Stimulated activated effector memory CD8-positive, alpha-beta T cell treated with anti-CD3 and anti-CD28 coated beads, Interleukin-12 subunit alpha, Interleukin-12 subunit beta, amount 100 ng/mL, for 72 hours (primary cell): ENCODE measurements around the gene HSF5.
A peak's percentile ranks its signal among the peaks of the same experiment; 100 is the strongest.
"Not testable (repeated sequence)": the region's sequence is repeated elsewhere in the genome, so short reads cannot be mapped to it uniquely, and the experiment has no call there.

Source experiments
- ATAC-seq: fragments of 150-1000 bp; cut with Tn5 transposase; 2 replicates; pipeline ENCODE4 v1.10.0; 2021
- DNase-seq, 2 donors: peaks; one replicate each; pipeline ENCODE4 v3.0.0; 2021 to 2022; ENCODE audit warnings: low spot score in 2 of 2
- H3K27ac Mint-ChIP-seq: one replicate; pipeline ENCODE4 v1.8.0; 2022; ENCODE audit warnings: mild to moderate bottlenecking, mixed read lengths
- H3K36me3 Mint-ChIP-seq: one replicate; pipeline ENCODE4 v1.8.0; 2022; ENCODE audit warnings: mild to moderate bottlenecking, mixed read lengths
- H3K4me1 Mint-ChIP-seq: one replicate; pipeline ENCODE4 v1.8.0; 2022; ENCODE audit warnings: mixed read lengths
- H3K4me3 Mint-ChIP-seq: one replicate; pipeline ENCODE4 v1.8.0; 2022; ENCODE audit warnings: mild to moderate bottlenecking, mixed read lengths
- H3K9me3 Mint-ChIP-seq: one replicate; pipeline ENCODE4 v1.8.0; 2022; ENCODE audit warnings: mixed read lengths

The HSF5 gene

DNA sequence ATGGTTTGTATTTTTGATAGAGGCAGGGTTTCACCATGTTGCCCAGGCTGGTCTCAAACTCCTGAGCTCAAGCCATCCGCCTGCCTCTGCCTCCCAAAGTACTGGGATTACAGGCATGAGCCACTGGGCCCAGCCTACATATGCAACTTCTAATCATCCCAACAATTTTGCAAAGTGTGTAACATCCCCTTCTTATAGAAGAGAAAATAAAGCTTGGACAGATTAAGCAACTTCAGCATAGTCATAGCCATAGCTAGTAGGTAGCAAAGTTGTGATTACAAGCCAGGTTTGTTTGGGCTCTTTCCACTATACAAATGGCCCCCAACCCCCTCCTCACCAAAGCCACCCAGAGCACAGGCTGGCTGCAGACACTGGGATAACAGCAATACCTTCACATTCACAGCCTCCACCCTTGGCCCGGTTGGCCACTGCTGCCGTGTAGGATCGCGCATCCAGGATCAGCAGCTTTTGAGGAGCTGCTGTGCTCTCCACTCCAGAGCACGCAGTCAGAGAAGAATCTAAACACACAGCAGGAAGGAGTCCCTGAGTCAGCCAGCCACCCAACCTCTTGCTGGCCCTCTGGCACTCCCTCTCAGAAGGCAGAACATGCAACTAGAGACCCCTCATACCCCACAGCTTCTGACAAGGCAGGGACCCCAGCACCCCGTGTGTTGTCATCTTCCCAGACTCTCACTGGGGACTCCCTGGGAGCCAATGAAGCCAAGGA, 18.3 kb upstream of the HSF5 start:
- H3K36me3 Mint-ChIP-seq, result peaks cover 97% of the 10 kb centered on the region
- peak overlapping the region; percentile 17 for H3K27ac Mint-ChIP-seq
- H3K4me1 Mint-ChIP-seq, result peaks cover 16% of the 10 kb centered on the region
- no peaks in the 10 kb centered on the region for H3K9me3 Mint-ChIP-seq
- H3K4me3 Mint-ChIP-seq, result no peak overlapping the region
- DNase-seq, result no peak
- ATAC-seq, result no peak

DNA sequence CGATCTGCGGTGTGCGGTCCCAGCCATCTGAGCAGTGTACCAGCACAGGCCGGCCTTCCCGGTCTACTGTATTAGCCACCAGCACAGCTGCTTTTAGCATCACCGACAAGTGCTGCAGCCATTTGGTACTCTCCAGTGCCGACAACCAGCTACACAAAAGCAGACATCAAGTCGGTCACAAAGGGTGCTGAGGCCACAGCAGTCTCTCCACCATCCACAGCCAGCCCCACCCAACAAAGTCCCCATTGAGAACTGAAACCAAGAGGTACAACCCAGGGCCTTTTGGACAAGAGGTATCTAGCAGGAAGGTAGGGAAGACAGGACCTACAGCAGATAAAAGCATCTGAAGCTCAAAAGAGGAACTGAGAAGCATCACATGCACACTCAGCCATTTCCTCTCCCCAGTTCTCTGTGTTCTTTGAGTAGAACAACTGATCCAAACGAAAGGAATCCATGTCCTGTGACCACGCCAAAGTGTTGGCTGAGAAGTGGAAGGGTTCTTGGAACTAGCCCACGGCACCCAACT, 16.7 kb upstream of the HSF5 start:
- Mint-ChIP-seq H3K4me1 (peaks cover 9% of the 10 kb centered on the region), H3K4me3 (no peak overlapping the region), H3K36me3 (peaks cover 97% of the 10 kb centered on the region), H3K27ac (peak overlapping the region; percentile 83), H3K9me3 (no peaks in the 10 kb centered on the region)
- ATAC-seq (no peak), DNase-seq (no peak)

DNA sequence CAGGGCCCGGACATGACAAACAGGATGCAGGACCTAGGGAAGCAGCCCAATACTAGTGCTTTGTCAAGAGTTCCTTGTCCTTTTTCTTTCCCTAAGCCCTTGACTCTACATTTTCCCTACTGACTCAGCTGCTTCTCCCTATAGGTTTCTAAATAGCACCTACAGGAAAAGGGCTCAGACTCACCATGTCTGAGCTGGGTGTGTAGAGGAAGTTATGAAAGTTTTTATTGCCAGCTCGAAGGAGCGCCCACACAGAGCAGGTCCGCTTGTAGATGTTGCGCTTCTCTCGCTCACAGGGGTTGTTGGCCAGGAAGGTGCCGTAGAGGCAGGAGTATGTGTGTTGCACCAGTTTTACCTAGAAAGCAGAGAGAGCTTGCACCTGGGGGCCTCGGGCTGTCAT, 15.7 kb upstream of the HSF5 start:
- Mint-ChIP-seq H3K9me3 (no peaks in the 10 kb centered on the region), H3K4me1 (peaks cover 5% of the 10 kb centered on the region), H3K27ac (peak overlapping the region; percentile 83), H3K4me3 (no peak overlapping the region), H3K36me3 (peaks cover 97% of the 10 kb centered on the region)
- no peak for ATAC-seq
- DNase-seq, result no peak

DNA sequence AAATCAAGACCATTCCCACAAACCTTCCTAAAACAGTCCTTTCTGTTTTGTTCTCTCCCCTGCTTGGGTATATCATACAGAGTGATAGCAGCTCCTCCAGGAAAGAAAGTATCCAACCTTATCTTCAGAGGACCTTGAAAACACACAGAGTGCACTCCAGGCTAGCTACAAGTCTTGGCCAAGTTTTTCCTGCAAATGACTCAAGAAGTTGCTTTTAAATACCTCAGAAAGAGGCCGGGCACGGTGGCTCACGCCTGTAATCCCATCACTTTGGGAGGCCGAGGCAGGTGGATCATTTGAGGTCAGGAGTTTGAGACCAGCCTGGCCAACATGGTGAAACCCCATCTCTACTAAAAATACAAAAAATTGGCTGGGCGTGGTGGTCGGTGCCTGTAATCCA, 14.9 kb upstream of the HSF5 start:
- not testable (repeated sequence) for H3K9me3 Mint-ChIP-seq, ATAC-seq, DNase-seq, H3K4me3 Mint-ChIP-seq, H3K4me1 Mint-ChIP-seq
- Mint-ChIP-seq H3K36me3 (peaks cover 97% of the 10 kb centered on the region), H3K27ac (peak overlapping the region; percentile 83)

DNA sequence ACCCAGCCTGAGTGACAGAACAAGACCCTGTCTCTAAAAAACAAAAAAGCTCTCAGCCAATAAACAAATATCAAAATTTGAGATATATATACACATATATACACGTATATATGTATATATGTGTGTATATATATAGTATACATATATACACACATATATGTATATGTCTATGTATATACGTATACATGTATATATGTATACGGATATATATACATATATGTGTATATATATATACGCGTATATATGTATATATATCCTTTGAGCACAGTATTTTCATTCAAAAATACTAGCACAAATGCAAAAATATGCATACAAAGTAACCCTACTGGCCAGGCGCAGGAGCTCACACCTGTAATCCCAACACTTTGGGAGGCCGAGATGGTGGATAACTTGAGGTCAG, 13.2 kb upstream of the HSF5 start:
- Mint-ChIP-seq H3K36me3 (peaks cover 97% of the 10 kb centered on the region), H3K4me3 (no peak overlapping the region), H3K9me3 (no peaks in the 10 kb centered on the region), H3K27ac (no peak overlapping the region), H3K4me1 (no peaks in the 10 kb centered on the region)
- no peak for DNase-seq
- ATAC-seq, result no peak

DNA sequence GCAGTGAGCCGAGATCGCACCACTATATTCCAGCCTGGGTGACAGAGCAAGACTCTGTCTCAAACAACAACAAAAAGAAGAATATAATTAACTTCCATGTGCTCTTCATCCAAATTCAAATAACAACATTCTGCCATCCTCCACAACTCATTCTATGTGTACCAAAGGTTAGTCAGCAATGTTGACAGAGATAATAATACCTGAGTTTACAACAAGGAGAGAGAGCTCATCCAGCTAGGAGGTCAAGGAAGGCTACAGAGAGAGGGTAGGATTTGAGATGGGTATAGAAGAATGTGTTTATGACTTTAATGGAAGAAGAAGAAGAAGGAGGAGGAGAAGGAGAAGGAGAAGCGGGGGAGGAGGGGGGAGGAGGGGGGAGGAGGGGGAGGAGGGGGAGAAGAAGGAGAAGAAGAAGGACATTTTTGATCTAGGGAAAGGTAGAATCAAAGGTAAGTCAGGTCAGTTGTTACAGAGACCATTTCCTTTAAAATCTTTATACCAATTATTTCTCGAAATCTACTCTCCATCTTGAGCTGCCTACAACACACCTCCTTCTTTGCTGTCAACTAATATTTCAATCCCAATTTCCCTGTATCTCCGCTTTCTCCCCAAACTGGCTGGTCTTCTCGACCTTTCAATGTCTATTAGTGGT, 10.1 kb upstream of the HSF5 start:
- no peak overlapping the region for H3K27ac Mint-ChIP-seq

DNA sequence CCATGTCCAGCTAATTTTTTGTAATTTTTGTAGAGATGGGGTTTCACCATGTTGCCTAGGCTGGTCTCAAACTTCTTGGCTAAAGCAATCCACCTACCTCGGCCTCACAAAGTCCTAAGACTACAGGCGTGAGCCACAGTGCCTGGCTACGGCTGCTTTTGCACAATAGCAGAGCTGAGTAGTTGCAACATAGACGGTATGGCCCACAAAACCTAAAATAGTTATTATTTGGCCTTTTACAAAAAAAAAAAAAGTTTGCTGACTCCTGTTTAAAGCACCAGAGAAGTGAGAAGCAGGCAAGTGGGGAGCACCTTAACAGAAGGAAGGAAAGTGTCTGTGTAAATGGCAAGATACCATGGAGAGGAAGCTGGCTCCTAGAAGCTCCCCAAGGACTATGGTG, 5.3 kb upstream of the HSF5 start:
- Mint-ChIP-seq H3K9me3 (no peaks in the 10 kb centered on the region), H3K4me1 (peaks cover 12% of the 10 kb centered on the region), H3K36me3 (peaks cover 99% of the 10 kb centered on the region), H3K27ac (peak overlapping the region; percentile 54), H3K4me3 (no peak overlapping the region)
- no peak for ATAC-seq
- DNase-seq, result no peak

More for the DNA sequence above, 10.1 kb upstream of the HSF5 start:
- ATAC-seq (no peak), DNase-seq (no peak)
- Mint-ChIP-seq H3K36me3 (peaks cover 99% of the 10 kb centered on the region), H3K4me1 (peaks cover under 1% of the 10 kb centered on the region), H3K4me3 (no peak overlapping the region), H3K9me3 (no peaks in the 10 kb centered on the region)

DNA sequence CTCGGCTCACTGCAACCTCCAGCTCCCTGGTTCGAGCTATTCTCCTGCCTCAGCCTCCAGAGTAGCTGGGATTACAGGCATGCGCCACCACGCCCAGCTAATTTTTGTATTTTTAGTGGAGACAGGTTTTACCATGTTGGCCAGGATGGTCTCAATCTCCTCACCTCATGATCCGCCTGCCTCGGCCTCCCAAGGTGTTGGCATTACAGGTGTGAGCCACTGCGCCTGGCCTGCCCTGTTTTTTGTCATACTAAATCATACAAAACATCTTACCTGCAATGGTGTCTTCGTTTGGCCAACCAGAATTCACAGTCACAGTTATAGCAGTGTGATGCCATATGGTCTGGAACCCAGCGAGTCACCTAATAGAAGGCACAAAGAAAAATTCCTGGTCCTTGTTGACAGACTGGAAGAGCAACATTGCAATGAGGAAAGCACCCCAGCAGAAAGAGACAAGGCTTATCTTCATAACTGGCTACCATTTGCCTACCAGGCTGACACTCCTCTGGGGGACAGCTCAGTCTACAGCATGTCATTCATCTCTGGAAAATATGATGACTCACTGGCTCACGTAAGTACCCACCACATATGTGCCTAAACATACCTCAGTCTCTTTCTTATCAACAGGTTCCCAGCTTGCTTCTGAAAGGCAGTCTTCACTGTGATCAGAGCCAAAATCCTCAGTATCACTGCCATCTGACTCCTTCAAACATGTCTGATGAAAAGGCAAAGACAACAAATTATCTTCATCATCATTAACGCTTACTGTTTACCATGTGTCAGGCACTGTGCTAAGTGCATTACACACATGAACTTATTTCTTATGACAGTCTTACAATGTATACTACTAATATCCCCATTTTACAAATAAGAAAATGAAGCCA, 4.3 kb upstream of the HSF5 start:
- H3K36me3 Mint-ChIP-seq, result peaks cover 91% of the 10 kb centered on the region
- H3K27ac Mint-ChIP-seq, result peak overlapping the region; percentile 54
- no peak overlapping the region for H3K4me3 Mint-ChIP-seq
- no peaks in the 10 kb centered on the region for H3K9me3 Mint-ChIP-seq
- DNase-seq (no peak), ATAC-seq (peak; percentile 96)
- peaks cover 12% of the 10 kb centered on the region for H3K4me1 Mint-ChIP-seq

DNA sequence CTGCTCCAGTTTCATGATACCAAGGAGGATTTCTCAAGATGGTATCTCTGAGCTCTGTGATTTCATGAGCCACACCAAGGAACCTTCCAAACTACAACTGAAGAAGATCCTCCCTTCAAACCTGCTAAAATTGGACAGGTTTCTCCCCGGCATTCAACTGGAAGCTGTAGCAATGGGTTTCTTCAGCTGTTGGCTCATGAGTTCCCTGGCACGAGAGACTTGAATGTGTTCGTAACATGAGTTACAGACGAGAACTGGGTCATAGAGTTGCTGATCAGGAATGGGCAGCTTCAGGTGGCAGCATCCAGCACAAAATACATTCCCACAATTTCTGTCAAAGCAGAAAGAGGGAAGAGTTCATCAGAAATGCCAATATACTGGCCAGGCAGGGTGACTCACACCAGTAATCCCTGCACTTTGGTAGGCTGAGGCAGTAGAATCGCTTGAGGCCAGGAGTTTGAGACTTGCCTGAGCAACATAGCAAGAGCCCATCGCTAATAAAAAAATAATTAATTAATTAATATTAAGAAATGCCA, 3.4 kb upstream of the HSF5 start:
- Mint-ChIP-seq H3K4me3 (no peak overlapping the region), H3K9me3 (no peaks in the 10 kb centered on the region), H3K4me1 (peaks cover 12% of the 10 kb centered on the region), H3K27ac (no peak overlapping the region), H3K36me3 (peaks cover 87% of the 10 kb centered on the region)
- ATAC-seq (no peak), DNase-seq (no peak)

DNA sequence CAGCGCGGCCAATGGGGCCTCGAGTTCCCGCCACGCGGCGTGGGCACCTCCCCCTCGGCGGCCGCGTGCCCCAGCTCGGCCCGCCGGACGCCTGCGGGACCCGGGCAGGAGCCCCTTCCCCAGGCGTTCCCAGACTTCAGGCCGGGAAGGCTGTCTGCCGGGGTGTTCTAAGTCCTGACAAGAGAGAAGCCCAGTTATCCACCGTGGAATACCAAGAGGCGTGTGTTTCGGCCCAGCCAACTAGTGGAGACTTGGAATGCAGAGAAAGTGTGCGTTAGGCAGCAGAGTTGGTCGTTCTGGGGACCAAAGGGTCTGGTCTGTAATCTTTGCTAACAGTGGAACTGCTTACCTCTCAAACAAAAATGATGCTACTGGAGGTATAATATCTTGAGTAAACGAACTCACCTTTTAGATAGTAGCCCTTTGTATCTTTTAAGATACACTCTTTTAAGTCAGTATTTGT, 251 bp upstream of the HSF5 start:
- H3K9me3 Mint-ChIP-seq, result no peaks in the 10 kb centered on the region
- ATAC-seq (no peak), DNase-seq (no peak)
- H3K4me1 Mint-ChIP-seq, result peaks cover 12% of the 10 kb centered on the region
- no peak overlapping the region for H3K27ac Mint-ChIP-seq
- H3K36me3 Mint-ChIP-seq, result peaks cover 56% of the 10 kb centered on the region
- H3K4me3 Mint-ChIP-seq, result no peak overlapping the region

DNA sequence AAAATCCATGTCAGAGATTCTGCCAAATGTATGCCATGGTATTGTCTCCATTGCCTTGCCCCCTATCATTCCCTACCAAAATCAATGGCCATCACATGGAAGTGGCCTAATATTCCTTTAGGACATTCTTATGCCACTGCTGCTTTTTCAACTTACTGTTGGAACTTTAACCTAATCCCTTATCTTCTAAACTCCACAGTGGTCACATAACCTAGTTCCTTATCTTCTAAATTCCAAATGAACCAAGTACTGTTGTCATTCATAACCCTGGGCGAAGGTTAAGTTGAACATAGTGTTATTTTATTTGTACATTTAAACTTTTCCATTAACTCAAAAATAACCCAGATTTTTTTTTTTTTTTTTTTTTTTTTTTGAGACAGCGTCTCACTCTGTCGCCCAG, 3.6 kb downstream of the HSF5 start:
- Mint-ChIP-seq H3K4me1 (no peaks in the 10 kb centered on the region), H3K36me3 (peaks cover 17% of the 10 kb centered on the region), H3K4me3 (no peak overlapping the region), H3K27ac (no peak overlapping the region), H3K9me3 (no peaks in the 10 kb centered on the region)
- ATAC-seq (no peak), DNase-seq (no peak)

DNA sequence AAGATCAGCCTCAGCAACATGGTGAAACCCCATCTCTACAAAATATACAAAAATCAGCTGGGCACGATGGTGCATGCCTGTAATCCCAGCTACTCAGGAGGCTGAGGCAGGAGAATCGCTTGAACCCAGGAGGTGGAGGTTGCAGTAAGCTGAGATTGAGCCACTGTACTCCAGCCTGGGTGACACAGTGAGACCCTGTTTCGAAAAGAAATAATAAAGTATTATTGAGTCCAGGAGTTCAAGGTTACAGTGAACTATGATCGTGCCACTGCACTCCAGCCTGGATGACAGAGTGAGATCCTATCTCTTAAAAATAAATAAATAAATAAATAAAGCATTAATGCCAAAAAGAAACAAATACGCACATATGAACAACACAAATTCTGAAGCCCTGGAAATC, 6.4 kb downstream of the HSF5 start:
- H3K9me3 Mint-ChIP-seq, H3K4me1 Mint-ChIP-seq, H3K4me3 Mint-ChIP-seq, H3K36me3 Mint-ChIP-seq, H3K27ac Mint-ChIP-seq, ATAC-seq, DNase-seq: not testable (repeated sequence)

DNA sequence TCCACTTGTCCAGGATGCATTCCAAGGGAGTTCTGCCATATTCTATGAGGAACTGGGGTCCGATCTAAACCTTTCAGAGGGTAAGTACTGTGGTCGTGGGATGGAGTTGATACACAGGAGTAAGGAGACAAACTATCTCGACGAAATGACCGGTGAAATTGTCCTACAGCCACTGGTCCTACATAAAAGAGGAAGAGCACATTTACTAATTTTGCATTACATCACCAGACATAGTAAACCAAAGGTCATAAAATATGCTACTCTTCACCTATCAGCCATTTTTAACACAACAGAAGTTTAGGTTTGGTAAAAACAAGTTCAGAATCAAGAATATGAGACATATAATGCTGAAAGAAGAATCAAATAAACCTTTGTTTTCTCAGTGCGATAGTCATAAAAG, 8.1 kb downstream of the HSF5 start:
- ATAC-seq (no peak), DNase-seq (no peak)
- Mint-ChIP-seq H3K36me3 (peaks cover 6% of the 10 kb centered on the region), H3K27ac (no peak overlapping the region), H3K4me1 (no peaks in the 10 kb centered on the region), H3K9me3 (no peaks in the 10 kb centered on the region), H3K4me3 (no peak overlapping the region)

DNA sequence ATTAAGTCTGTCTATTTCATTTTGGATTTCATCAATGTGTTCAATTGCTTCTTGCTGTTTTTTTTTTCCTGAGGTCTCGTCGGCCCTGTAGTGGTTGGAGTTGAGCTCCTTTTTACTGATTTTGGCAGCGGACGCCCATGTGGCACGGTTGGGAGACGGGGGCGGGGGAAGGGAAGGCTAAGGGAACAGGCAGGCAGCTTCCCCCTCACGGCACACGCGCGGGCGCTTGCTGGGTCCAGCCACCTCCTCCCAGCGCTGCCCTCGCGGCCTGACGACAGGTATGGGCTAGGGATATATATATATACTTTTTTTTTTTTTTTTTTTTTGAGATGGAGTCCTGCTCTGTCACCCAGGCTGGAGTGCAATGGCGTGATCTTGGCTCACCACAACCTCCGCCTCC, 11.4 kb downstream of the HSF5 start:
- Mint-ChIP-seq H3K4me3 (no peak overlapping the region), H3K9me3 (no peaks in the 10 kb centered on the region), H3K27ac (no peak overlapping the region), H3K4me1 (no peaks in the 10 kb centered on the region), H3K36me3 (peaks cover 6% of the 10 kb centered on the region)
- ATAC-seq (no peak), DNase-seq (no peak)

DNA sequence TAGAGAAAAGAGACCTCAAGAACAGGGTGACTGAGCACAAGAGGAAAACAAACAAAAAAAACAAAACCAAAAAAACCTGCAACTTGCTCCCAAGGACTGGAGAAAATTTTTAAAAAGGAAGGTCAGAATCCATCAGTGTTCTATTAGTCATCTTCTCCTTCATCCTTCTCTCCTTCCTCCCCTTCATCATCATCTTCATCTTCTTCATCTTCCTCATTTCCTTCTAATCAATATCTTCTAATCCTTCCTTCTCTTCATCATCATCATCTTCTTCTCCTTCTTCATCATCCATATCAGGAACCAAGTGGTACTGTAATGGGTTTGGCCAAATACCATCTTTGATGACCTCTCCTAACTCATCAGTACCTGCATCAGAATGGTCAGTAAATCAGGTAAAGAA, 12.2 kb downstream of the HSF5 start:
- H3K4me3 Mint-ChIP-seq, result no peak overlapping the region
- H3K4me1 Mint-ChIP-seq, result no peaks in the 10 kb centered on the region
- no peak for ATAC-seq
- H3K9me3 Mint-ChIP-seq, result no peaks in the 10 kb centered on the region
- peaks cover 6% of the 10 kb centered on the region for H3K36me3 Mint-ChIP-seq
- H3K27ac Mint-ChIP-seq, result no peak overlapping the region
- no peak for DNase-seq
